ENCODE results near the gene NKD2. TPM values are rescaled to one million over a fixed set of nuclear protein-coding genes. Genes with fewer than 3 reads are reported as not detected.

Gene NKD2
- total RNA-seq, 1 donor from 2014 or later: 3.7 TPM

- intact Hi-C loops (cut with micrococcal nuclease): no loop called here
Measured at GRCh38 chr5:961711-962240, 46.8 kb upstream of the NKD2 start.

GRCh38 chr5:962386-962785 lies 46.2 kb upstream of the NKD2 start:
- intact Hi-C loops (cut with micrococcal nuclease): no loop called here
- peaks cover 58% of the 10 kb centered on the region for H3K27me3 ChIP-seq (ENCODE audit: low read depth)
- H3K4me3 ChIP-seq: no peak overlapping the region

More at GRCh38 chr5:961711-962240, 46.8 kb upstream of the NKD2 start:
- peaks cover 58% of the 10 kb centered on the region for H3K27me3 ChIP-seq (ENCODE audit: low read depth)
- H3K36me3 ChIP-seq: no peaks in the 10 kb centered on the region
- H3K4me1 ChIP-seq: peaks cover 32% of the 10 kb centered on the region
- no peak overlapping the region for H3K27ac ChIP-seq (replicated peaks)
- DNase-seq: no peak
- no peak for TF ChIP-seq CTCF (IDR thresholded peaks at IDR 0.05; ENCODE audit: borderline replicate concordance)
- H3K4me3 ChIP-seq: no peak overlapping the region
- no peaks in the 10 kb centered on the region for H3K9me3 ChIP-seq (replicated peaks)

GRCh38 chr5:962801-963200 lies 45.8 kb upstream of the NKD2 start:
- no peak overlapping the region for H3K4me3 ChIP-seq
- intact Hi-C loops (cut with micrococcal nuclease): no loop called here
- DNase-seq: no peak
- H3K4me1 ChIP-seq: peaks cover 22% of the 10 kb centered on the region
- H3K27ac ChIP-seq (replicated peaks): no peak overlapping the region
- H3K27me3 ChIP-seq (ENCODE audit: low read depth): peaks cover 58% of the 10 kb centered on the region
- no peaks in the 10 kb centered on the region for H3K36me3 ChIP-seq
- TF ChIP-seq CTCF (IDR thresholded peaks at IDR 0.05; ENCODE audit: borderline replicate concordance): no peak
- H3K9me3 ChIP-seq (replicated peaks): no peaks in the 10 kb centered on the region

More at GRCh38 chr5:962386-962785, 46.2 kb upstream of the NKD2 start:
- no peak for TF ChIP-seq CTCF (IDR thresholded peaks at IDR 0.05; ENCODE audit: borderline replicate concordance)
- DNase-seq: no peak
- Histone ChIP-seq H3K4me1 (peaks cover 26% of the 10 kb centered on the region), H3K9me3 (replicated peaks) (no peaks in the 10 kb centered on the region), H3K27ac (replicated peaks) (no peak overlapping the region), H3K36me3 (no peaks in the 10 kb centered on the region)

- Histone ChIP-seq H3K36me3 (no peaks in the 10 kb centered on the region), H3K4me3 (no peak overlapping the region), H3K27ac (replicated peaks) (peak overlapping the region; percentile 59), H3K4me1 (peaks cover 20% of the 10 kb centered on the region), H3K9me3 (replicated peaks) (no peaks in the 10 kb centered on the region), H3K27me3 (ENCODE audit: low read depth) (peaks cover 61% of the 10 kb centered on the region)
- intact Hi-C loops (cut with micrococcal nuclease): no loop called here
- no peak for DNase-seq
- TF ChIP-seq CTCF (IDR thresholded peaks at IDR 0.05; ENCODE audit: borderline replicate concordance): no peak
Measured at GRCh38 chr5:963310-963672, 45.3 kb upstream of the NKD2 start.

- Histone ChIP-seq H3K4me1 (peaks cover 20% of the 10 kb centered on the region), H3K27me3 (ENCODE audit: low read depth) (peaks cover 64% of the 10 kb centered on the region), H3K9me3 (replicated peaks) (no peaks in the 10 kb centered on the region), H3K36me3 (no peaks in the 10 kb centered on the region), H3K4me3 (peak overlapping the region; percentile 21), H3K27ac (replicated peaks) (peak overlapping the region; percentile 59)
- peak; percentile 68 for DNase-seq
- intact Hi-C loops (cut with micrococcal nuclease): no loop called here
- TF ChIP-seq CTCF (IDR thresholded peaks at IDR 0.05; ENCODE audit: borderline replicate concordance): no peak
Measured at GRCh38 chr5:963673-964531, 44.7 kb upstream of the NKD2 start.

Data from left ventricle myocardium inferior (tissue), 1 donor.